ACC112 (cell line): ENCODE data around the gene TSPEAR.

Source experiments
- H2AFZ ChIP-seq: fragments of 200-600 bp; sonication (generic); one replicate; pipeline ENCODE4 v1.6.0; 2017; ENCODE audit warnings: antibody characterized with exemption, low read length; ENCODE audit not compliant: unreplicated experiment
- H3K27ac ChIP-seq: fragments of 200-600 bp; sonication (generic); 2 replicates; pipeline ENCODE4 v1.5.1; 2014; ENCODE audit warnings: low read depth, mild to moderate bottlenecking, antibody characterized with exemption, low read length, moderate library complexity
- H3K27me3 ChIP-seq: fragments of 200-600 bp; sonication (generic); 2 replicates; pipeline ENCODE4 v1.6.1; 2014; ENCODE audit warnings: mild to moderate bottlenecking, antibody characterized with exemption, low read length, moderate library complexity, mixed read lengths; ENCODE audit not compliant: insufficient read depth
- H3K36me3 ChIP-seq: fragments of 200-600 bp; sonication (generic); 2 replicates; pipeline ENCODE4 v1.6.1; 2016; ENCODE audit warnings: mild to moderate bottlenecking, antibody characterized with exemption, low read length, moderate library complexity, mixed read lengths; ENCODE audit not compliant: insufficient read depth
- H3K4me1 ChIP-seq: fragments of 200-600 bp; sonication (generic); one replicate; pipeline ENCODE4 v1.6.1; 2016; ENCODE audit warnings: low read length, mixed read lengths; ENCODE audit not compliant: insufficient read depth, unreplicated experiment, control insufficient read depth
- H3K4me3 ChIP-seq: fragments of 200-600 bp; sonication (generic); 2 replicates; pipeline ENCODE4 v1.5.1; 2014; ENCODE audit warnings: mild to moderate bottlenecking, low read depth, low read length
- H3K79me2 ChIP-seq: fragments of 200-600 bp; sonication (generic); one replicate; pipeline ENCODE4 v1.6.0; 2016; ENCODE audit warnings: low read length; ENCODE audit not compliant: control insufficient read depth, unreplicated experiment, insufficient read depth

The TSPEAR gene

GRCh38 chr21:44684077-44684476, 27.3 kb downstream of the TSPEAR start:
- Histone ChIP-seq H3K79me2 (no peaks in the 10 kb centered on the region), H2AFZ (no peak overlapping the region), H3K27me3 (peaks cover 75% of the 10 kb centered on the region), H3K4me3 (no peak overlapping the region), H3K27ac (no peak overlapping the region), H3K4me1 (no peaks in the 10 kb centered on the region), H3K36me3 (no peaks in the 10 kb centered on the region)

- Histone ChIP-seq H3K27ac (no peak overlapping the region), H3K79me2 (no peaks in the 10 kb centered on the region), H3K36me3 (no peaks in the 10 kb centered on the region), H3K4me1 (no peaks in the 10 kb centered on the region), H3K27me3 (peaks cover 72% of the 10 kb centered on the region), H2AFZ (no peak overlapping the region), H3K4me3 (no peak overlapping the region)
Measured at GRCh38 chr21:44682580-44683151, 28.7 kb downstream of the TSPEAR start.

GRCh38 chr21:44681861-44682579, 29.4 kb downstream of the TSPEAR start, which contains the start of gene KRTAP12-1:
TSS of gene KRTAP12-1 (minus strand) at chr21:44682163. CDS start at chr21:44682123, 40 bp downstream.
- peaks cover 72% of the 10 kb centered on the region for H3K27me3 ChIP-seq
- H3K27ac ChIP-seq: no peak within 1 kb of the TSS
- no peaks in the 10 kb centered on the region for H3K79me2 ChIP-seq
- H3K36me3 ChIP-seq: no peaks in the 10 kb centered on the region
- H3K4me3 ChIP-seq: no peak within 1 kb of the TSS
- H2AFZ ChIP-seq: no peak within 1 kb of the TSS
- H3K4me1 ChIP-seq: no peaks in the 10 kb centered on the region

GRCh38 chr21:44681152-44681551, 30.2 kb downstream of the TSPEAR start:
- Histone ChIP-seq H3K4me3 (no peak overlapping the region), H3K79me2 (no peaks in the 10 kb centered on the region), H3K27me3 (peaks cover 73% of the 10 kb centered on the region), H3K36me3 (no peaks in the 10 kb centered on the region), H3K4me1 (no peaks in the 10 kb centered on the region), H2AFZ (no peak overlapping the region), H3K27ac (no peak overlapping the region)

- Histone ChIP-seq H3K4me1 (no peaks in the 10 kb centered on the region), H3K79me2 (no peaks in the 10 kb centered on the region), H3K27me3 (peaks cover 61% of the 10 kb centered on the region), H3K36me3 (no peaks in the 10 kb centered on the region), H3K4me3 (no peak overlapping the region), H2AFZ (no peak overlapping the region), H3K27ac (no peak overlapping the region)
Measured at GRCh38 chr21:44677881-44678280, 33.5 kb downstream of the TSPEAR start.

- no peak overlapping the region for H2AFZ ChIP-seq
- no peaks in the 10 kb centered on the region for H3K79me2 ChIP-seq
- H3K27me3 ChIP-seq: peaks cover 30% of the 10 kb centered on the region
- H3K4me1 ChIP-seq: no peaks in the 10 kb centered on the region
- no peak overlapping the region for H3K27ac ChIP-seq
- H3K4me3 ChIP-seq: no peak overlapping the region
- no peaks in the 10 kb centered on the region for H3K36me3 ChIP-seq
Measured at GRCh38 chr21:44671911-44672310, 39.5 kb downstream of the TSPEAR start.

GRCh38 chr21:44670642-44671432, 40.5 kb downstream of the TSPEAR start:
- H3K4me1 ChIP-seq: no peaks in the 10 kb centered on the region

GRCh38 chr21:44667612-44668011, 43.8 kb downstream of the TSPEAR start:
- H3K27me3 ChIP-seq: peaks cover 15% of the 10 kb centered on the region; the same call in 1 of the 2 replicates
- no peak overlapping the region for H3K27ac ChIP-seq
- H3K4me1 ChIP-seq: no peaks in the 10 kb centered on the region
- H2AFZ ChIP-seq: no peak overlapping the region
- no peaks in the 10 kb centered on the region for H3K79me2 ChIP-seq
- H3K36me3 ChIP-seq: no peaks in the 10 kb centered on the region
- no peak overlapping the region for H3K4me3 ChIP-seq

More at GRCh38 chr21:44670642-44671432, 40.5 kb downstream of the TSPEAR start:
- Histone ChIP-seq H3K79me2 (no peaks in the 10 kb centered on the region), H3K36me3 (no peaks in the 10 kb centered on the region), H2AFZ (no peak overlapping the region), H3K27ac (no peak overlapping the region), H3K27me3 (peaks cover 19% of the 10 kb centered on the region), H3K4me3 (no peak overlapping the region)

- H3K36me3 ChIP-seq: no peaks in the 10 kb centered on the region
- no peak within 1 kb of the TSS for H3K4me3 ChIP-seq
- H3K27me3 ChIP-seq: peaks cover 20% of the 10 kb centered on the region; the same call in 1 of the 2 replicates
- H3K79me2 ChIP-seq: no peaks in the 10 kb centered on the region
- H2AFZ ChIP-seq: no peak within 1 kb of the TSS
- H3K4me1 ChIP-seq: no peaks in the 10 kb centered on the region
- no peak within 1 kb of the TSS for H3K27ac ChIP-seq
Measured at GRCh38 chr21:44666401-44667320, 44.7 kb downstream of the TSPEAR start, which contains the start of gene KRTAP12-2. TSS of gene KRTAP12-2 (minus strand) at chr21:44666927. CDS start at chr21:44666886, 41 bp downstream.

GRCh38 chr21:44664691-44665090, 46.7 kb downstream of the TSPEAR start:
- Histone ChIP-seq H3K27ac (no peak overlapping the region), H3K4me3 (no peak overlapping the region), H3K4me1 (no peaks in the 10 kb centered on the region), H2AFZ (no peak overlapping the region), H3K36me3 (no peaks in the 10 kb centered on the region), H3K79me2 (no peaks in the 10 kb centered on the region), H3K27me3 (peaks cover 20% of the 10 kb centered on the region; the same call in 1 of the 2 replicates)
